NCI-H2227 treated with DMSO at 0.1 percent for 48 hours (cell line): Measurements from ENCODE around the gene GLRA2.
"Not testable (repeated sequence)": the region's sequence is repeated elsewhere in the genome, so short reads cannot be mapped to it uniquely, and the experiment has no call there.

Experiments used
- DNase-seq: peaks from one replicate; lab custom pipeline; 2025; lab: John Stamatoyannopoulos, UW

The GLRA2 gene

GRCh38 chrX:14591976-14592375 is 62.6 kb downstream of the GLRA2 start:
- DNase-seq: no peak

GRCh38 chrX:14594521-14594920 is 65.2 kb downstream of the GLRA2 start:
- no peak for DNase-seq

- DNase-seq: no peak
Measured at GRCh38 chrX:14598330-14598729, 69.0 kb downstream of the GLRA2 start.

- DNase-seq: no peak
Measured at GRCh38 chrX:14607446-14607985, 78.2 kb downstream of the GLRA2 start.

- DNase-seq: not testable (repeated sequence)
Measured at GRCh38 chrX:14612450-14612849, 83.1 kb downstream of the GLRA2 start.

- no peak for DNase-seq
Measured at GRCh38 chrX:14616301-14616700, 87.0 kb downstream of the GLRA2 start.

GRCh38 chrX:14616836-14617235 is 87.5 kb downstream of the GLRA2 start:
- DNase-seq: no peak

- DNase-seq: no peak
Measured at GRCh38 chrX:14618177-14618965, 89.0 kb downstream of the GLRA2 start.

- DNase-seq: no peak
Measured at GRCh38 chrX:14630733-14631132, 101.4 kb downstream of the GLRA2 start.

GRCh38 chrX:14641681-14642655 is 112.6 kb downstream of the GLRA2 start:
- no peak for DNase-seq

GRCh38 chrX:14660970-14661369 is 131.6 kb downstream of the GLRA2 start:
- DNase-seq: no peak

- no peak for DNase-seq
Measured at GRCh38 chrX:14670819-14671218, 141.5 kb downstream of the GLRA2 start.

- DNase-seq: no peak
Measured at GRCh38 chrX:14672611-14673172, 143.4 kb downstream of the GLRA2 start.

GRCh38 chrX:14673236-14673635 is 143.9 kb downstream of the GLRA2 start:
- no peak for DNase-seq

GRCh38 chrX:14673764-14674163 is 144.4 kb downstream of the GLRA2 start:
- DNase-seq: no peak

GRCh38 chrX:14675500-14675899 is 146.2 kb downstream of the GLRA2 start:
- DNase-seq: no peak

GRCh38 chrX:14676431-14676830 is 147.1 kb downstream of the GLRA2 start:
- DNase-seq: no peak

- DNase-seq: not testable (repeated sequence)
Measured at GRCh38 chrX:14688331-14688730, 159.0 kb downstream of the GLRA2 start.

GRCh38 chrX:14690553-14690952 is 161.2 kb downstream of the GLRA2 start:
- no peak for DNase-seq

GRCh38 chrX:14694611-14695010 is 165.3 kb downstream of the GLRA2 start:
- no peak for DNase-seq

GRCh38 chrX:14697451-14697850 is 168.1 kb downstream of the GLRA2 start:
- no peak for DNase-seq

- no peak for DNase-seq
Measured at GRCh38 chrX:14698790-14699189, 169.5 kb downstream of the GLRA2 start.
